NT2/D1 (cell line): ENCODE data around the gene VAV2.

Experiments
- YY1 ChIP-seq: IDR thresholded peaks from 2 replicates; pipeline ENCODE4 v1.6.1; 2011; ENCODE audit not compliant: insufficient read length, insufficient read depth
- ZNF274 ChIP-seq: IDR thresholded peaks from 2 replicates; pipeline ENCODE4 v1.6.1; 2011; ENCODE audit warnings: mild to moderate bottlenecking, low read depth, low read length

GRCh38 chr9:133713960-133714495 lies 278.1 kb downstream of the VAV2 start:
- TF ChIP-seq ZNF274 = no peak
- no peak for TF ChIP-seq YY1
